ENCODE results near the gene GINM1. TPM values are rescaled to one million over a fixed set of nuclear protein-coding genes. Genes with fewer than 3 reads are reported as not detected.

GINM1 gene
- total RNA-seq, 1 experiment from 2014 or later: 54.2 TPM

GRCh38 chr6:149592983-149593382 is 26.8 kb downstream of the GINM1 start:
- DNase-seq (ENCODE audit: low read depth): no peak

GRCh38 chr6:149593408-149593807 is 27.2 kb downstream of the GINM1 start:
- DNase-seq (ENCODE audit: low read depth): no peak

GRCh38 chr6:149600508-149600907 is 34.3 kb downstream of the GINM1 start:
- DNase-seq (ENCODE audit: low read depth): no peak

GRCh38 chr6:149608381-149608982 is 42.3 kb downstream of the GINM1 start:
- no peak for DNase-seq (ENCODE audit: low read depth)

- DNase-seq (ENCODE audit: low read depth): peak; percentile 20
These were observed 48.2 kb downstream of the GINM1 start for GRCh38 chr6:149614337-149614736.

- no peak for DNase-seq (ENCODE audit: low read depth)
These were observed 49.6 kb downstream of the GINM1 start for GRCh38 chr6:149615805-149616204.

GRCh38 chr6:149627672-149628071 is 61.5 kb downstream of the GINM1 start:
- DNase-seq (ENCODE audit: low read depth): no peak

- DNase-seq (ENCODE audit: low read depth): no peak
These were observed 62.8 kb downstream of the GINM1 start for GRCh38 chr6:149628875-149629510.

- no peak for DNase-seq (ENCODE audit: low read depth)
These were observed 68.1 kb downstream of the GINM1 start for GRCh38 chr6:149634315-149634714.

GRCh38 chr6:149636124-149636523 is 69.9 kb downstream of the GINM1 start:
- peak; percentile 66 for DNase-seq (ENCODE audit: low read depth)

Other genes with a start within 250 kb of the GINM1 start
- 18.1 and 23.1 TPM in 2 replicates for gene TAB2, start 248.7 kb upstream of the GINM1 start, total RNA-seq (2014; rRNA removed)
- gene SUMO4, start 166.1 kb upstream of the GINM1 start, total RNA-seq (2014; rRNA removed): 0.34 and 2.1 TPM in 2 replicates
- gene ZC3H12D, start 81.4 kb upstream of the GINM1 start, total RNA-seq (2014; rRNA removed): 0.06 TPM in 1 of 2 replicates, not detected in the other
- 34.8 and 35.9 TPM in 2 replicates for gene PPIL4, start 20.3 kb upstream of the GINM1 start, total RNA-seq (2014; rRNA removed)
- 20.6 and 23.3 TPM in 2 replicates for gene KATNA1, start 82.3 kb downstream of the GINM1 start, total RNA-seq (2014; rRNA removed)
- 11.9 and 17.1 TPM in 2 replicates for gene LATS1, start 151.7 kb downstream of the GINM1 start, total RNA-seq (2014; rRNA removed)
- gene NUP43, start 180.2 kb downstream of the GINM1 start, total RNA-seq (2014; rRNA removed): 57.9 and 76.0 TPM in 2 replicates
- 134 and 163 TPM in 2 replicates for gene PCMT1, start 183.4 kb downstream of the GINM1 start, total RNA-seq (2014; rRNA removed)